Suprapubic skin (tissue), 4 donors: ENCODE results near the gene SLC9A9.

ENCODE experiments used
- CTCF ChIP-seq, 2 donors: fragments of 200-600 bp in 1 of 2; fragments of 450-650 bp in 1 of 2; sonication (generic) in 1 of 2; IDR thresholded peaks; one replicate each; pipeline ENCODE4 v1.5.1; 2016 to 2019; ENCODE audit warnings: antibody characterized with exemption in 2 of 2, mild to moderate bottlenecking in 1 of 2, moderate library complexity in 1 of 2
- EP300 ChIP-seq: sonication (generic); formaldehyde crosslinking; IDR thresholded peaks from one replicate; pipeline ENCODE4 v1.6.1; 2017; ENCODE audit warnings: antibody characterized with exemption
- POLR2A ChIP-seq, 2 donors: fragments of 450-650 bp; IDR thresholded peaks; one replicate each; pipeline ENCODE4 v1.6.1; 2017; ENCODE audit warnings: antibody characterized with exemption in 2 of 2, mild to moderate bottlenecking in 2 of 2, moderate library complexity in 2 of 2
- POLR2AphosphoS5 ChIP-seq, 3 donors: sonication (generic); formaldehyde crosslinking; IDR thresholded peaks; one replicate each; pipeline ENCODE4 v1.6.1; 2017; ENCODE audit warnings: antibody characterized with exemption in 3 of 3

GRCh38 chr3:143585720-143586456 lies 262.4 kb downstream of the SLC9A9 start:
- TF ChIP-seq CTCF (IDR thresholded peaks at IDR 0.05) (no peak), POLR2A (IDR thresholded peaks at IDR 0.05) (no peak), POLR2AphosphoS5 (IDR thresholded peaks at IDR 0.05) (no peak), EP300 (no peak)
